Skeletal muscle tissue (tissue), 4 donors: Measurements from ENCODE around the gene CD247. TPM values are rescaled to one million over a fixed set of nuclear protein-coding genes. Genes with fewer than 3 reads are reported as not detected.

ENCODE experiments used
- H3K27ac ChIP-seq: one replicate; pipeline ENCODE4 v1.7.0; 2013; ENCODE audit warnings: mild to moderate bottlenecking, low read depth, low read length, inconsistent platforms
- H3K27me3 ChIP-seq, 3 donors: one replicate each; pipeline ENCODE4 v1.7.0; 2013; ENCODE audit warnings: low read length in 3 of 3; ENCODE audit not compliant: control insufficient read depth in 3 of 3, insufficient read depth in 3 of 3
- H3K36me3 ChIP-seq, 3 donors: one replicate each; pipeline ENCODE4 v1.7.0; 2013; ENCODE audit warnings: low read length in 3 of 3; ENCODE audit not compliant: control insufficient read depth in 3 of 3, insufficient read depth in 3 of 3
- H3K4me1 ChIP-seq, 3 donors: one replicate each; pipeline ENCODE4 v1.7.0; 2013; ENCODE audit warnings: low read length in 3 of 3, mild to moderate bottlenecking in 3 of 3; ENCODE audit not compliant: control insufficient read depth in 3 of 3, insufficient read depth in 3 of 3
- H3K4me3 ChIP-seq, 3 donors: one replicate each; pipeline ENCODE4 v1.7.0; 2013; ENCODE audit warnings: low read length in 3 of 3
- H3K9ac ChIP-seq, 3 donors: one replicate each; pipeline ENCODE4 v1.7.0; 2013; ENCODE audit warnings: low read length in 3 of 3, mild to moderate bottlenecking in 3 of 3, moderate library complexity in 2 of 3, low read depth in 1 of 3
- H3K9me3 ChIP-seq, 3 donors: one replicate each; pipeline ENCODE4 v1.7.0; 2013; ENCODE audit warnings: low read length in 3 of 3; ENCODE audit not compliant: control insufficient read depth in 3 of 3
- total RNA-seq: library from RNA; depleted of rRNA; stranded (reverse); fragments of >200 nt; gene quantifications from one replicate; pipeline ENCODE4 v1.2.3, GENCODE V29; 2014
- donor health status: Osteomylitis.

The CD247 gene
- total RNA-seq, 1 donor from 2014 or later: 0.52 TPM

- peaks cover 0 to 17% (median 10%) of the 10 kb centered on the region in 3 donors for H3K27me3 ChIP-seq
- H3K4me3 ChIP-seq: no peak overlapping the region
- H3K9ac ChIP-seq: no peak overlapping the region
- no peaks in the 10 kb centered on the region for H3K9me3 ChIP-seq
- no peaks in the 10 kb centered on the region for H3K4me1 ChIP-seq
- H3K36me3 ChIP-seq: no peaks in the 10 kb centered on the region
- H3K27ac ChIP-seq: no peak overlapping the region
Measured at GRCh38 chr1:167502192-167502551, 16.2 kb downstream of the CD247 start.

GRCh38 chr1:167501515-167502191, 16.7 kb downstream of the CD247 start:
- H3K9me3 ChIP-seq: no peaks in the 10 kb centered on the region
- H3K4me1 ChIP-seq: no peaks in the 10 kb centered on the region
- no peak overlapping the region for H3K27ac ChIP-seq
- H3K36me3 ChIP-seq: no peaks in the 10 kb centered on the region
- H3K4me3 ChIP-seq: no peak overlapping the region
- H3K9ac ChIP-seq: no peak overlapping the region
- peaks cover 0 to 17% (median 10%) of the 10 kb centered on the region in 3 donors for H3K27me3 ChIP-seq

GRCh38 chr1:167500283-167500860, 18.0 kb downstream of the CD247 start:
- no peaks in the 10 kb centered on the region for H3K4me1 ChIP-seq
- H3K27ac ChIP-seq: no peak overlapping the region
- H3K9ac ChIP-seq: no peak overlapping the region
- H3K4me3 ChIP-seq: no peak overlapping the region
- H3K36me3 ChIP-seq: no peaks in the 10 kb centered on the region
- no peaks in the 10 kb centered on the region for H3K9me3 ChIP-seq
- peaks cover 0 to 21% (median 10%) of the 10 kb centered on the region in 3 donors for H3K27me3 ChIP-seq

GRCh38 chr1:167499664-167500101, 18.6 kb downstream of the CD247 start:
- Histone ChIP-seq H3K9me3 (no peaks in the 10 kb centered on the region), H3K27ac (no peak overlapping the region), H3K9ac (no peak overlapping the region), H3K4me3 (no peak overlapping the region), H3K36me3 (no peaks in the 10 kb centered on the region), H3K27me3 (peaks cover 0 to 23% (median 10%) of the 10 kb centered on the region in 3 donors), H3K4me1 (no peaks in the 10 kb centered on the region)

- Histone ChIP-seq H3K9ac (no peak overlapping the region), H3K36me3 (no peaks in the 10 kb centered on the region), H3K4me1 (no peaks in the 10 kb centered on the region), H3K9me3 (no peaks in the 10 kb centered on the region), H3K27me3 (peaks cover 0 to 19% (median 9%) of the 10 kb centered on the region in 3 donors), H3K27ac (no peak overlapping the region), H3K4me3 (no peak overlapping the region)
Measured at GRCh38 chr1:167499106-167499505, 19.2 kb downstream of the CD247 start.

GRCh38 chr1:167496797-167497619, 21.3 kb downstream of the CD247 start:
- no peak overlapping the region for H3K27ac ChIP-seq
- no peak overlapping the region for H3K4me3 ChIP-seq
- no peak overlapping the region for H3K9ac ChIP-seq
- no peaks in the 10 kb centered on the region for H3K4me1 ChIP-seq
- no peaks in the 10 kb centered on the region for H3K36me3 ChIP-seq
- peaks cover 0 to 20% (median 2%) of the 10 kb centered on the region in 3 donors for H3K27me3 ChIP-seq
- H3K9me3 ChIP-seq: no peaks in the 10 kb centered on the region

GRCh38 chr1:167493372-167493771, 25.0 kb downstream of the CD247 start:
- Histone ChIP-seq H3K36me3 (no peaks in the 10 kb centered on the region), H3K4me1 (no peaks in the 10 kb centered on the region), H3K9me3 (no peaks in the 10 kb centered on the region), H3K27me3 (peaks cover 0 to 16% (median 0%) of the 10 kb centered on the region in 3 donors), H3K27ac (no peak overlapping the region), H3K9ac (no peak overlapping the region), H3K4me3 (no peak overlapping the region)

GRCh38 chr1:167492481-167492910, 25.8 kb downstream of the CD247 start:
- H3K4me1 ChIP-seq: no peaks in the 10 kb centered on the region
- peaks cover 0 to 16% (median 0%) of the 10 kb centered on the region in 3 donors for H3K27me3 ChIP-seq
- no peak overlapping the region for H3K9ac ChIP-seq
- H3K4me3 ChIP-seq: no peak overlapping the region
- H3K36me3 ChIP-seq: no peaks in the 10 kb centered on the region
- H3K27ac ChIP-seq: no peak overlapping the region
- no peaks in the 10 kb centered on the region for H3K9me3 ChIP-seq

- no peaks in the 10 kb centered on the region for H3K9me3 ChIP-seq
- no peak overlapping the region for H3K4me3 ChIP-seq
- H3K9ac ChIP-seq: no peak overlapping the region
- peaks cover 0 to 16% (median 0%) of the 10 kb centered on the region in 3 donors for H3K27me3 ChIP-seq
- no peaks in the 10 kb centered on the region for H3K36me3 ChIP-seq
- H3K27ac ChIP-seq: no peak overlapping the region
- no peaks in the 10 kb centered on the region for H3K4me1 ChIP-seq
Measured at GRCh38 chr1:167491586-167492461, 26.5 kb downstream of the CD247 start.
